GM18868 (cell line): ENCODE measurements around the gene TMEM161B.
A peak's percentile ranks its signal among the peaks of the same experiment; 100 is the strongest.
"Not testable (repeated sequence)": the region's sequence is repeated elsewhere in the genome, so short reads cannot be mapped to it uniquely, and the experiment has no call there.

ENCODE experiments used
- ATAC-seq: cut with Tn5 transposase; IDR thresholded peaks from one replicate; pipeline ENCODE4 v1.9.1; 2021; ENCODE audit warnings: mild to moderate bottlenecking, moderate library complexity; ENCODE audit not compliant: unreplicated experiment

The TMEM161B gene

GRCh38 chr5:88250010-88250409, 18.6 kb downstream of the TMEM161B start:
- no peak for ATAC-seq

- no peak for ATAC-seq
Observed at GRCh38 chr5:88248743-88249540, 19.7 kb downstream of the TMEM161B start.

- ATAC-seq, result no peak
Observed at GRCh38 chr5:88248094-88248493, 20.6 kb downstream of the TMEM161B start.

GRCh38 chr5:88245893-88246244, 22.8 kb downstream of the TMEM161B start:
- no peak for ATAC-seq

GRCh38 chr5:88245241-88245892, 23.3 kb downstream of the TMEM161B start:
- ATAC-seq, result no peak

- ATAC-seq, result no peak
Observed at GRCh38 chr5:88244686-88245085, 24.0 kb downstream of the TMEM161B start.

- ATAC-seq, result not testable (repeated sequence)
Observed at GRCh38 chr5:88243493-88243892, 25.2 kb downstream of the TMEM161B start.

GRCh38 chr5:88238732-88239131, 29.9 kb downstream of the TMEM161B start:
- peak; percentile 51 for ATAC-seq

GRCh38 chr5:88236866-88237642, 31.6 kb downstream of the TMEM161B start:
- ATAC-seq, result no peak

GRCh38 chr5:88235828-88236227, 32.8 kb downstream of the TMEM161B start:
- no peak for ATAC-seq

- ATAC-seq, result no peak
Observed at GRCh38 chr5:88235346-88235745, 33.3 kb downstream of the TMEM161B start.

- ATAC-seq, result no peak
Observed at GRCh38 chr5:88230546-88231066, 38.0 kb downstream of the TMEM161B start.

- peak; percentile 63 for ATAC-seq
Observed at GRCh38 chr5:88226881-88227450, 41.7 kb downstream of the TMEM161B start.

GRCh38 chr5:88214655-88215054, 54.0 kb downstream of the TMEM161B start:
- ATAC-seq, result no peak

GRCh38 chr5:88207575-88207974, 61.1 kb downstream of the TMEM161B start:
- no peak for ATAC-seq

GRCh38 chr5:88203981-88204750, 64.5 kb downstream of the TMEM161B start:
- ATAC-seq, result no peak

- ATAC-seq, result no peak
Observed at GRCh38 chr5:88195636-88196035, 73.0 kb downstream of the TMEM161B start.

GRCh38 chr5:88193896-88194295, 74.7 kb downstream of the TMEM161B start:
- no peak for ATAC-seq

- ATAC-seq, result no peak
Observed at GRCh38 chr5:88190106-88190834, 78.4 kb downstream of the TMEM161B start.

GRCh38 chr5:88189484-88189883, 79.2 kb downstream of the TMEM161B start:
- ATAC-seq, result not testable (repeated sequence)
